ENCODE results near the gene GORASP2. TPM values are rescaled to one million over a fixed set of nuclear protein-coding genes. Genes with fewer than 3 reads are reported as not detected.
"Not testable (repeated sequence)": the region's sequence is repeated elsewhere in the genome, so short reads cannot be mapped to it uniquely, and the experiment has no call there.

The GORASP2 gene
- polyA plus RNA-seq, 3 donors = 34.5 to 51.2 (median 46.5) TPM

- Histone ChIP-seq H3K4me1 (ENCODE audit: control insufficient read depth in 1 of 2, insufficient read depth in 2 of 2, low read length in 2 of 2) (no peaks in the 10 kb centered on the region), H3K79me2 (ENCODE audit: insufficient read depth, low read length) (no peaks in the 10 kb centered on the region), H3K9me3 (replicated peaks in 1 of 2; ENCODE audit: control insufficient read depth in 1 of 2, insufficient read depth in 1 of 2, low read length in 2 of 2) (peaks cover 52 to 54% of the 10 kb centered on the region in 2 donors), H3K4me3 (replicated peaks in 1 of 3; ENCODE audit: low read depth in 2 of 3, low read length in 3 of 3) (no peak overlapping the region), H3K4me2 (replicated peaks; ENCODE audit: extremely low read depth, low read length, poor library complexity, severe bottlenecking) (no peak overlapping the region), H3K36me3 (replicated peaks in 1 of 2; ENCODE audit: control insufficient read depth in 1 of 2, insufficient read depth in 2 of 2, low read length in 2 of 2) (no peaks in the 10 kb centered on the region), H4K20me1 (ENCODE audit: insufficient read depth, low read length) (no peaks in the 10 kb centered on the region), H3K9ac (ENCODE audit: insufficient read depth, low read length, poor library complexity, severe bottlenecking) (no peak overlapping the region), H3K27ac (ENCODE audit: low read depth in 1 of 2, low read length in 2 of 2) (no peak overlapping the region), H3K27me3 (ENCODE audit: control insufficient read depth in 2 of 2, insufficient read depth in 2 of 2, low read length in 2 of 2) (no peaks in the 10 kb centered on the region), H2AFZ (ENCODE audit: insufficient read depth, low read depth, low read length, poor library complexity, severe bottlenecking) (no peak overlapping the region)
- H3K27ac Mint-ChIP-seq = no peak overlapping the region
- H3K27me3 Mint-ChIP-seq (ENCODE audit: low read depth in 3 of 3) = peaks cover 0 to 6% (median 0%) of the 10 kb centered on the region in 3 donors
- H3K36me3 Mint-ChIP-seq = no peaks in the 10 kb centered on the region
- WGBS (ENCODE audit: insufficient coverage) = 99% methylated on average over 10 of the region's 11 CpGs
- DNase-seq = no peak
- intact Hi-C loops (cut with micrococcal nuclease) = no loop called here
- no peaks in the 10 kb centered on the region for H3K4me1 Mint-ChIP-seq
- H3K4me3 Mint-ChIP-seq = no peak overlapping the region
- H3K9me3 Mint-ChIP-seq = peaks cover 47 to 70% (median 63%) of the 10 kb centered on the region in 7 donors
- no peak for TF ChIP-seq CTCF (IDR thresholded peaks at IDR 0.05)
Observed at GRCh38 chr2:170917219-170917913, 11.7 kb upstream of the GORASP2 start.

DNA sequence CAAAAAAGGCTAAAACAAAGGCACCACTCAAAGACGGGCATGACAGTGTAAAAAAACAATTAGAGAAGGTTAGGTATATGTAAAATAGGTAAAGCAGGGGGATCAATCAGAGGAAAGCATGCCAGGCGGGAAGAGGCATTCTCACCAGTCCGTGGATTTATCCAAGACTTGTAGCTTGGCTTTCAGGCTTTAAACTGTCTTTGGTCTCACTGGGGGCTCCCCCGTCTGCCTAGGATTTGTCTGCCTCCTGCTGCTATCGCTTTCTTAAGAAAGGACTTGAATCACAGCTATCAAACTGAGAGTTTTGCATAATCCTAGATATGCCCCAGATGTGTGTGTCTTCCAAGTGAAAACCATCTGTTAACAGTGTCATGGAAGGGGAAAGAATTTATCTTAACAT is 11.1 kb upstream of the GORASP2 start:
- no peak overlapping the region for H3K4me2 ChIP-seq (replicated peaks; ENCODE audit: extremely low read depth, low read length, poor library complexity, severe bottlenecking)
- TF ChIP-seq CTCF (IDR thresholded peaks at IDR 0.05) = no peak
- no peaks in the 10 kb centered on the region for H3K36me3 Mint-ChIP-seq
- no peak overlapping the region for H3K27ac Mint-ChIP-seq
- H3K79me2 ChIP-seq (ENCODE audit: insufficient read depth, low read length) = no peaks in the 10 kb centered on the region
- peaks cover 47 to 51% of the 10 kb centered on the region in 2 donors for H3K9me3 ChIP-seq (replicated peaks in 1 of 2; ENCODE audit: control insufficient read depth in 1 of 2, insufficient read depth in 1 of 2, low read length in 2 of 2)
- H3K4me1 ChIP-seq (ENCODE audit: control insufficient read depth in 1 of 2, insufficient read depth in 2 of 2, low read length in 2 of 2) = no peaks in the 10 kb centered on the region
- no peak overlapping the region for H3K27ac ChIP-seq (ENCODE audit: low read depth in 1 of 2, low read length in 2 of 2)
- H3K27me3 Mint-ChIP-seq (ENCODE audit: low read depth in 3 of 3) = peaks cover 0 to 4% (median 0%) of the 10 kb centered on the region in 3 donors
- intact Hi-C loops (cut with micrococcal nuclease) = no loop called here
- DNase-seq = no peak
- H3K4me1 Mint-ChIP-seq = no peaks in the 10 kb centered on the region
- H3K4me3 ChIP-seq (replicated peaks in 1 of 3; ENCODE audit: low read depth in 2 of 3, low read length in 3 of 3) = no peak overlapping the region
- H3K4me3 Mint-ChIP-seq = no peak overlapping the region
- H3K27me3 ChIP-seq (ENCODE audit: control insufficient read depth in 2 of 2, insufficient read depth in 2 of 2, low read length in 2 of 2) = no peaks in the 10 kb centered on the region
- H3K9ac ChIP-seq (ENCODE audit: insufficient read depth, low read length, poor library complexity, severe bottlenecking) = no peak overlapping the region
- no peak overlapping the region for H2AFZ ChIP-seq (ENCODE audit: insufficient read depth, low read depth, low read length, poor library complexity, severe bottlenecking)
- H3K36me3 ChIP-seq (replicated peaks in 1 of 2; ENCODE audit: control insufficient read depth in 1 of 2, insufficient read depth in 2 of 2, low read length in 2 of 2) = no peaks in the 10 kb centered on the region
- peaks cover 43 to 65% (median 58%) of the 10 kb centered on the region in 7 donors for H3K9me3 Mint-ChIP-seq
- H4K20me1 ChIP-seq (ENCODE audit: insufficient read depth, low read length) = no peaks in the 10 kb centered on the region
- 100% methylated on average over 4 of the region's 5 CpGs for WGBS (ENCODE audit: insufficient coverage)

- H3K9ac ChIP-seq (ENCODE audit: insufficient read depth, low read length, poor library complexity, severe bottlenecking); H3K4me3 ChIP-seq (replicated peaks in 1 of 3; ENCODE audit: low read depth in 2 of 3, low read length in 3 of 3); H2AFZ ChIP-seq (ENCODE audit: insufficient read depth, low read depth, low read length, poor library complexity, severe bottlenecking); H3K79me2 ChIP-seq (ENCODE audit: insufficient read depth, low read length); H3K27me3 ChIP-seq (ENCODE audit: control insufficient read depth in 2 of 2, insufficient read depth in 2 of 2, low read length in 2 of 2); DNase-seq; H3K27ac Mint-ChIP-seq; H3K4me1 ChIP-seq (ENCODE audit: control insufficient read depth in 1 of 2, insufficient read depth in 2 of 2, low read length in 2 of 2); H3K27ac ChIP-seq (ENCODE audit: low read depth in 1 of 2, low read length in 2 of 2); H3K4me2 ChIP-seq (replicated peaks; ENCODE audit: extremely low read depth, low read length, poor library complexity, severe bottlenecking); H3K4me3 Mint-ChIP-seq; H3K27me3 Mint-ChIP-seq (ENCODE audit: low read depth in 3 of 3); H3K36me3 ChIP-seq (replicated peaks in 1 of 2; ENCODE audit: control insufficient read depth in 1 of 2, insufficient read depth in 2 of 2, low read length in 2 of 2); H3K36me3 Mint-ChIP-seq; H4K20me1 ChIP-seq (ENCODE audit: insufficient read depth, low read length); H3K4me1 Mint-ChIP-seq: not testable (repeated sequence)
- WGBS (ENCODE audit: insufficient coverage) = no CpG with 5 or more reads among the region's 2 CpGs
- peaks cover 33 to 47% (median 42%) of the 10 kb centered on the region in 7 donors for H3K9me3 Mint-ChIP-seq
- H3K9me3 ChIP-seq (replicated peaks in 1 of 2; ENCODE audit: control insufficient read depth in 1 of 2, insufficient read depth in 1 of 2, low read length in 2 of 2) = peaks cover 33 to 39% of the 10 kb centered on the region in 2 donors
- intact Hi-C loops (cut with micrococcal nuclease) = loop anchor here in 1 of 2 donors (10.0 kb wide), 1 partner anchor 1633 kb away; the partner anchor contains the start of gene PDK1
Observed at GRCh38 chr2:170921873-170922272, 7.2 kb upstream of the GORASP2 start.

Data from CD14-positive monocyte (primary cell).